ENCODE data around the gene CEP295NL. TPM values are rescaled to one million over a fixed set of nuclear protein-coding genes. Genes with fewer than 3 reads are reported as not detected.
"Not testable (repeated sequence)": the region's sequence is repeated elsewhere in the genome, so short reads cannot be mapped to it uniquely, and the experiment has no call there.

CEP295NL gene
- total RNA-seq, 1 experiment from 2014 or later: 3.6 TPM

DNA sequence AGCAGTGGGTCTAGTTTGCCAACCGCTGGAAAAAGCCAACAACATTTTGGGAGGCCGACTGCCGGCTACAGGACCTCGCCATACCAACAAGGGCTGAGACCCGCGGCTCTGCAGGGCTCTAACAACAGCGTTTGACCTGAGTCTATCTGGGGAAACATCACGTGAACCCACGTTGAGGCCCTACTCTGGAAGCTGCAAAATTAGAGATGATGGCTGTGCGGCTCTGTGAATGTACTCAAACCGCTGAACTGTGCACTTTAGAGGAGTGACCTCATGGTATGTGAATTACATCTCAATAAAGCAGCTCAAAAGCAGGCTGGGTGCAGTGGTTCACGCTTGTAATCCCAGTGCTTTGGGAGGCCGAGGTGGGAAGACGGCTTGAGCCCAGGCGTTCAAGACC, 10.1 kb upstream of the CEP295NL start:
- Histone ChIP-seq H3F3A (ENCODE audit: insufficient read depth, low read depth) (0 out of 2 replicates have a peak, but pooled peaks cover 5% of the 10 kb centered on the region), H3K4me3 (no peak overlapping the region), H3K9me2 (ENCODE audit: insufficient read depth) (no peaks in the 10 kb centered on the region), H3K4me1 (replicated peaks; ENCODE audit: insufficient read depth) (peaks cover 13% of the 10 kb centered on the region), H3K36me3 (ENCODE audit: low read depth) (no peaks in the 10 kb centered on the region), H4K20me1 (ENCODE audit: insufficient read depth) (no peaks in the 10 kb centered on the region; the same call in 1 of the 2 replicates), H3K27ac (no peak overlapping the region), H3K9me3 (ENCODE audit: insufficient read depth, low read depth) (no peaks in the 10 kb centered on the region), H3K4me2 (no peak overlapping the region), H3K79me2 (ENCODE audit: low read depth) (peaks cover 12% of the 10 kb centered on the region; the same call in 1 of the 2 replicates), H2AFZ (no peak overlapping the region), H3K27me3 (ENCODE audit: insufficient read depth, low read depth) (no peaks in the 10 kb centered on the region)
- no peak for DNase-seq
- ChIA-PET CTCF (interaction anchor here (0.5 to 0.7 kb wide), 3 partner anchors 38 to 195 kb away, joined by 3 to 6 read pairs (median 5); no protein-coding TSS in a partner anchor), POLR2A (ENCODE audit: unreplicated experiment) (no interaction called here)
- no TSS peak for BruUV-seq (replicated peaks)
- TF ChIP-seq EZH2 (IDR thresholded peaks at IDR 0.05; ENCODE audit: low read depth): no peak
- TF ChIP-seq, protein P1, sequence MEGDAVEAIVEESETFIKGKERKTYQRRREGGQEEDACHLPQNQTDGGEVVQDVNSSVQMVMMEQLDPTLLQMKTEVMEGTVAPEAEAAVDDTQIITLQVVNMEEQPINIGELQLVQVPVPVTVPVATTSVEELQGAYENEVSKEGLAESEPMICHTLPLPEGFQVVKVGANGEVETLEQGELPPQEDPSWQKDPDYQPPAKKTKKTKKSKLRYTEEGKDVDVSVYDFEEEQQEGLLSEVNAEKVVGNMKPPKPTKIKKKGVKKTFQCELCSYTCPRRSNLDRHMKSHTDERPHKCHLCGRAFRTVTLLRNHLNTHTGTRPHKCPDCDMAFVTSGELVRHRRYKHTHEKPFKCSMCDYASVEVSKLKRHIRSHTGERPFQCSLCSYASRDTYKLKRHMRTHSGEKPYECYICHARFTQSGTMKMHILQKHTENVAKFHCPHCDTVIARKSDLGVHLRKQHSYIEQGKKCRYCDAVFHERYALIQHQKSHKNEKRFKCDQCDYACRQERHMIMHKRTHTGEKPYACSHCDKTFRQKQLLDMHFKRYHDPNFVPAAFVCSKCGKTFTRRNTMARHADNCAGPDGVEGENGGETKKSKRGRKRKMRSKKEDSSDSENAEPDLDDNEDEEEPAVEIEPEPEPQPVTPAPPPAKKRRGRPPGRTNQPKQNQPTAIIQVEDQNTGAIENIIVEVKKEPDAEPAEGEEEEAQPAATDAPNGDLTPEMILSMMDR (conservative IDR thresholded peaks at IDR 0.05): no peak
- intact Hi-C loops (cut with micrococcal nuclease; ENCODE audit: unreplicated experiment): no loop called here

GRCh38 chr17:78912082-78912481, 9.1 kb upstream of the CEP295NL start:
- no peak overlapping the region for H2AFZ ChIP-seq
- TF ChIP-seq, protein P1 (conservative IDR thresholded peaks at IDR 0.05): no peak
- TF ChIP-seq EZH2 (IDR thresholded peaks at IDR 0.05; ENCODE audit: low read depth): no peak
- H3K27me3 ChIP-seq (ENCODE audit: insufficient read depth, low read depth): no peaks in the 10 kb centered on the region
- H3K27ac ChIP-seq: no peak overlapping the region
- DNase-seq: no peak
- no peaks in the 10 kb centered on the region for H3K36me3 ChIP-seq (ENCODE audit: low read depth)
- H3K9me2 ChIP-seq (ENCODE audit: insufficient read depth): no peaks in the 10 kb centered on the region
- no peaks in the 10 kb centered on the region for H3K9me3 ChIP-seq (ENCODE audit: insufficient read depth, low read depth)
- H3K4me2 ChIP-seq: no peak overlapping the region
- CTCF ChIA-PET: no interaction called here
- POLR2A ChIA-PET (ENCODE audit: unreplicated experiment): no interaction called here
- no peaks in the 10 kb centered on the region; the same call in 1 of the 2 replicates for H4K20me1 ChIP-seq (ENCODE audit: insufficient read depth)
- intact Hi-C loops (cut with micrococcal nuclease; ENCODE audit: unreplicated experiment): no loop called here
- H3F3A ChIP-seq (ENCODE audit: insufficient read depth, low read depth): 0 out of 2 replicates have a peak, but pooled peaks cover 5% of the 10 kb centered on the region
- BruUV-seq (replicated peaks): no TSS peak
- no peak overlapping the region for H3K4me3 ChIP-seq
- peaks cover 13% of the 10 kb centered on the region for H3K4me1 ChIP-seq (replicated peaks; ENCODE audit: insufficient read depth)
- H3K79me2 ChIP-seq (ENCODE audit: low read depth): 0 out of 2 replicates have a peak, but pooled peaks cover 8% of the 10 kb centered on the region

DNA sequence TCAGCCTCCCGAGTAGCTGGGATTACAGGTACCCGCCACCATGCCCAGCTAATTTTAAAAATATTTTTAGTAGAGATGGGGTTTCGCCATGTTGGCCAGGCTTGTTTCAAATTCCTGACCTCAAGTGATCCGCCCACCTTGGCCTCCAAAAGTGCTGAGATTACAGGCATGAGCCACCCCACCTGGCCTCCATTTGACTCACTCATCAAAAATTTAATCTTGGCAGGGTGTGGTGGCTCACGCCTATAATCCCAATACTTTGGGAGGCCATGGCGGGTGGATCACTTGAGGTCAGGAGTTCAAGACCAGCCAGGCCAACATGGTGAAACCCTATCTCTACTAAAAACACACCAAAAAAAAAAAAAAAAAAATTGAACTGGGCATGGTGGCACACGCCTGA, 8.5 kb upstream of the CEP295NL start:
- CTCF ChIA-PET; H3K79me2 ChIP-seq (ENCODE audit: low read depth); BruUV-seq (replicated peaks); H3K36me3 ChIP-seq (ENCODE audit: low read depth); H3K27me3 ChIP-seq (ENCODE audit: insufficient read depth, low read depth); H3K4me2 ChIP-seq; H2AFZ ChIP-seq; H3F3A ChIP-seq (ENCODE audit: insufficient read depth, low read depth); intact Hi-C loops (cut with micrococcal nuclease; ENCODE audit: unreplicated experiment); H3K27ac ChIP-seq; H3K4me3 ChIP-seq; H3K9me3 ChIP-seq (ENCODE audit: insufficient read depth, low read depth); DNase-seq; H3K9me2 ChIP-seq (ENCODE audit: insufficient read depth); POLR2A ChIA-PET (ENCODE audit: unreplicated experiment); H4K20me1 ChIP-seq (ENCODE audit: insufficient read depth): not testable (repeated sequence)
- H3K4me1 ChIP-seq (replicated peaks; ENCODE audit: insufficient read depth): peaks cover 11% of the 10 kb centered on the region

Measured in PC-9 (cell line).